Fibroblast of the aortic adventitia (primary cell): ENCODE measurements around the gene ADARB2. TPM values are rescaled to one million over a fixed set of nuclear protein-coding genes. Genes with fewer than 3 reads are reported as not detected.

Experiments
- DNase-seq: peaks from one replicate; pipeline ENCODE4 v3.0.0-alpha.2; 2010; ENCODE audit warnings: low read depth
- H3K4me3 ChIP-seq: 2 replicates; pipeline ENCODE4 v1.5.1; 2011; ENCODE audit warnings: low read depth, mild to moderate bottlenecking, control low read depth, low read length, moderate library complexity
- CTCF ChIP-seq: IDR thresholded peaks from 2 replicates; pipeline ENCODE4 v1.5.1; 2011; ENCODE audit warnings: mild to moderate bottlenecking, low read length, control low read depth, inconsistent platforms; ENCODE audit not compliant: insufficient read depth
- total RNA-seq: library from RNA; depleted of rRNA; stranded (reverse); fragments of >200 nt; gene quantifications from 2 replicates; pipeline ENCODE4 v1.2.3, GENCODE V29; 2012; ENCODE audit warnings: low replicate concordance

Gene ADARB2
- total RNA-seq, 1 donor: not detected

- TF ChIP-seq CTCF: no peak
- DNase-seq: no peak
- no peak overlapping the region for H3K4me3 ChIP-seq
Measured at GRCh38 chr10:1369197-1369596, 368.1 kb downstream of the ADARB2 start.

DNA sequence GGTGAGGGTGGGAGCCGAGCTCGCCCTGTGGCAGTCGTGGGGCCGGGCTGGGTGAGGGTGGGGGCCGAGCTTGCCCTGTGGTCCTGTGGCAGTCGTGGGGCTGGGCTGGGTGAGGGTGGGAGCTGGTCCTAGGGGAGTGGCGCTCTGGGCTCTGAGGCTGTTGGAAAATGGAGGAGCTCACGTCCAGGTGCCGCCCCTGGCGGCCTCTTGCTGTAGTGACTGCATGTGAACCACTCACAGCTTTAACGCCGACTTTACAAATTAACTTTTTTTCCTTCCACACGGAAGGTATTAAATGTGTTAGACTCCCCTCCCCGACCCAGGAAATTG lies 368.5 kb downstream of the ADARB2 start:
- DNase-seq: no peak
- no peak for TF ChIP-seq CTCF
- H3K4me3 ChIP-seq: no peak overlapping the region

DNA sequence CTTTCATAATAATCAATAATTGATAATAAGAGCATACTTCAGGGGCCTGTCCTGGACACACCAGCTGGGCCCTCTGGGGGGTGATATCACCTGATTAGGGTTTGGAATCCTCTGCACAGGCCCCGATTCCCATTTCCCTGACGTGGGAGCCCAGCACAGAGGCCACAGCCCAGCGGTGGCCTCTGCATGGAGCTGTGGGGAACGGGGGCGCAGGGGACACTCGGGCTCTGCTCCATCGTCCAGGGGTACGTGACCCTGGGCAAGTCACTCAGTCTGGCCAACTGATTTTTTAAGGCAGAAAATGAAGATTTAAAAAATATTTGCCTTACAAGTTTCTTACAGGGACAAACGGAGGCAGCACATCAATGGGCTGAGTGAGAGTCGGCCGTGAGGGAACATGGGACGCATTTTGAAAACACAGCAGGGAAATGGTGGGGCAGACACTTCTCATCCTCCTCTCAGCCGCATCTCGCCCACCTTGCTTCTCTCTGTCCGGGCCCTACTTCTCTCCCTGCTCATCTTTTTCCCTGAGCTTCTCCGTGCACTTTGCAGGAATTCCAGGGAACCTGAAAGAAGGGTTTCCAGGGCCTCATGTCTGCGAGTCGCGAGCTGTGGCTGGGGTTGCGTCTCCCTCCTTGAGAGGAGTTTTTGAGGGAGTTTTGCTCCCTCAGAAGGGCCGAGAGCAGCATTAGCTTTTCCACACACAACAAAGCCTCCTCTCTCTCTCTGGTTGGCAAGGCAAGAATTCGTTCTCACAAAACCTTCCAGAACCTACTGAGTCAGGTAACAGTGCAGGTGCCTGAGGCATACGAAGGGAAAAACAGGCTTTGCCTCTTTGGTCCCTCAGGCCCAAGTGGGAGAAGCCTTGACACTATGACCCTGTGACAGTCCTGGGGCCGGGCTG lies 369.1 kb downstream of the ADARB2 start:
- no peak for TF ChIP-seq CTCF
- no peak overlapping the region for H3K4me3 ChIP-seq
- no peak for DNase-seq

DNA sequence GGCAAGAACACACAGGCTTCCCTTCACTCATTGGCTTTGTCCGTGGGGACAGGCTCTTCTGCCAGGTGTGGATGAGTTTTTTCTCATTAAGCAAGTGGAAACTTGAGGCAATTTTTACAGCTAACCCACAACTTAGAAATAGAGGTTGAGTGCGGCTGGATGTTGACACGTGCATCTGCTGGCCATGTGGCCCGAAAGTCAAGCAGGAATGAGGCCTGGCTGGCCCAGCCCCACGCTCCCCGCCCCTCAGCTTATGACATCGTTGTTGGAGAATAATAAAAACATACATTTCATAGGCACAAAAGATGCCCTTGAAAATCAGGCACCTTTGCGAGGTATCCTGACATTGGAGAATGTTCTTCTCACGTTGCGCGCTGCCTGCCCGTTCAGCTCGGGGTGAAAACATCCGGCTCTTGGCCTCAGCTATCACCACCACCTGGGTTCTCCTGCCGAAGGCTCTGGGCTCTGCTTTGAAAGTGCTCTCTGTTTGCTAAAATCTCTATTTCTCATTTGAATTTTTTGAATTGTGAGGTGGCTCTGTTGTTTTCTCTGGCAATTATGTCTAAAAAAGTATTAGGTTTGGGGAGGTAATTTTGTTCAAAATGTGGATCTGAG lies 370.4 kb downstream of the ADARB2 start:
- no peak for TF ChIP-seq CTCF
- H3K4me3 ChIP-seq: no peak overlapping the region

GRCh38 chr10:1366322-1366691 lies 371.0 kb downstream of the ADARB2 start:
- H3K4me3 ChIP-seq: no peak overlapping the region
- DNase-seq: no peak
- TF ChIP-seq CTCF: no peak

More for the DNA sequence above, 370.4 kb downstream of the ADARB2 start:
- DNase-seq: no peak

DNA sequence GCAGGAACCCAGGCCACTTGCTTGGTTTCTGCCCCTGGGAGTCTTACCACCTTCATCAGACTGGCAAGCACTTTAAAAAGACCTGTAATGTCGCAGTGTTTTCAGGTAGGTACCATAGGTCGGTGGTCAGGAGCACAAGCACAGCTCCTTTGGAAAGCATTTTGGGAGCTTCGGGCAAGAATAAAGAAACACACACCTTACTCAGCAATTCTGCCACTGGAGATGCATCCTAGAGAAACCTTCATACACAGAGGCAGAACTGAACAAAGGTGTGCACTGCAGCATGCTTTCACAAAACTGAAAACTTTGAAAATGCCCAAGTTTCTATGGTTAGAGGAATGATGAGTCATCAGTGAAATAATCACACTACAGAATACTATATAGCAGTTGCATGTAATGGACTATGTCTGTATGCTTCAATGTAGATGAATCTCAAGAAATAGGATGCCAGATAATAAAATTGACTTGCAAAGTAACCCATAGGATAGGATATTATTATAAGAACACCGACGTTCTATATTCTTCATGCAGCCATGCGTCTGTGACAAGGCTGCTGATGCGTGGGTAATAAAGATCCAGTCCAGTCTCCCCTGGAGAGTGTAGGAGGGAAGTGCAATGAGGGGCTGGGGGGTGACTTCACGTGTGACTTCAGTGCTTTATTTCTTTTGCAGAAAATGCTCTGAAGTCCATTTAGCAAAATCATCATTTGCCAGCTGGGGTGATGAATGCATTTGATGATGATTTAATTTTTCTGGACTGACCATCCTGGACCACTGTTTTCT lies 371.6 kb downstream of the ADARB2 start:
- H3K4me3 ChIP-seq: no peak overlapping the region
- TF ChIP-seq CTCF: no peak
- no peak for DNase-seq
